CD4-positive, alpha-beta memory T cell (primary cell): ENCODE measurements around the gene TMEM209. TPM values are rescaled to one million over a fixed set of nuclear protein-coding genes. Genes with fewer than 3 reads are reported as not detected.

Experiments
- CTCF ChIA-PET: fragments of 350-600 bp; sonication (Branson Sonifier 250); formaldehyde crosslinking; loops from one replicate; lab custom pipeline; 2021; ENCODE audit warnings: inconsistent platforms; ENCODE audit not compliant: partially characterized antibody; lab: Charles Lee
- POLR2A ChIA-PET: fragments of 350-600 bp; sonication (Branson Sonifier 250); formaldehyde crosslinking; loops from one replicate; lab custom pipeline; 2021; ENCODE audit not compliant: partially characterized antibody; lab: Charles Lee
- DNase-seq, 5 donors: peaks; one replicate each; pipeline versions ENCODE4 v3.0.0 to v3.0.0-alpha.2; 2020 to 2022; ENCODE audit warnings: mixed read lengths in 1 of 5
- H3K27ac ChIP-seq: one replicate; pipeline ENCODE4 v1.7.0; 2013; ENCODE audit warnings: low read depth, low read length
- H3K27me3 ChIP-seq: 2 replicates; pipeline ENCODE4 v1.7.0; 2013; ENCODE audit warnings: mild to moderate bottlenecking, low read length, moderate library complexity; ENCODE audit not compliant: insufficient read depth
- H3K36me3 ChIP-seq: 2 replicates; pipeline ENCODE4 v1.7.0; 2013; ENCODE audit warnings: mild to moderate bottlenecking, low read length, moderate library complexity; ENCODE audit not compliant: insufficient read depth
- H3K4me1 ChIP-seq: 2 replicates; pipeline ENCODE4 v1.7.0; 2013; ENCODE audit warnings: mild to moderate bottlenecking, low read length, moderate library complexity; ENCODE audit not compliant: insufficient read depth
- H3K4me3 ChIP-seq, 2 donors: one replicate each; pipeline ENCODE4 v1.7.0; 2013; ENCODE audit warnings: low read length in 2 of 2, mild to moderate bottlenecking in 1 of 2
- H3K9me3 ChIP-seq, 2 donors: one replicate each; pipeline ENCODE4 v1.7.0; 2013; ENCODE audit warnings: low read length in 2 of 2, control low read depth in 1 of 2; ENCODE audit not compliant: control insufficient read depth in 1 of 2
- H3K27ac Mint-ChIP-seq, 7 donors: one replicate each; pipeline ENCODE4 v1.8.0; 2020 to 2021; ENCODE audit warnings: mixed read lengths in 7 of 7, mild to moderate bottlenecking in 6 of 7, inconsistent platforms in 3 of 7, moderate library complexity in 3 of 7
- H3K27me3 Mint-ChIP-seq, 2 donors: one replicate each; pipeline ENCODE4 v1.8.0; 2020 to 2021; ENCODE audit warnings: mixed read lengths in 2 of 2
- H3K36me3 Mint-ChIP-seq, 2 donors: one replicate each; pipeline ENCODE4 v1.8.0; 2020 to 2021; ENCODE audit warnings: mixed read lengths in 2 of 2, inconsistent platforms in 1 of 2, mild to moderate bottlenecking in 1 of 2
- H3K4me1 Mint-ChIP-seq, 4 donors: one replicate each; pipeline ENCODE4 v1.8.0; 2020 to 2021; ENCODE audit warnings: mixed read lengths in 4 of 4, mild to moderate bottlenecking in 1 of 4
- H3K4me3 Mint-ChIP-seq, 8 donors: one replicate each; pipeline ENCODE4 v1.8.0; 2020 to 2021; ENCODE audit warnings: mixed read lengths in 8 of 8, mild to moderate bottlenecking in 7 of 8, moderate library complexity in 6 of 8, inconsistent platforms in 3 of 8
- H3K9me3 Mint-ChIP-seq, 8 donors: one replicate each; pipeline ENCODE4 v1.8.0; 2020 to 2021; ENCODE audit warnings: mixed read lengths in 8 of 8, mild to moderate bottlenecking in 5 of 8, inconsistent platforms in 3 of 8, moderate library complexity in 1 of 8
- intact Hi-C: fragments of 100-400 bp; cut with micrococcal nuclease; formaldehyde crosslinking; loops from one replicate; pipeline ENCODE4 v1.15.1; 2023
- polyA plus RNA-seq, 2 donors: library from polyadenylated mRNA; unstranded; fragments of 300-500 nt; fragmentation: Illumina TruSeq; gene quantifications; one replicate each; pipeline ENCODE4 v1.2.3, GENCODE V29; 2021
- total RNA-seq, 2 experiments: library from RNA; stranded (reverse); gene quantifications; one replicate each; pipeline ENCODE4 v1.2.3, GENCODE V29; 2021

TMEM209 gene
- total and polyA plus RNA-seq, 4 experiments from 2014 or later, result 34.5 to 48.8 (median 40.2) TPM

- ChIA-PET CTCF (no interaction called here), POLR2A (no interaction called here)
- H3K27me3 Mint-ChIP-seq, result peaks cover 3 to 4% of the 10 kb centered on the region in 2 donors
- H3K4me3 Mint-ChIP-seq, result peak within 1 kb of the TSS in 4 of 8 donors; percentile 46 to 69 (median 56)
- intact Hi-C loops, result no loop called here
- no peaks in the 10 kb centered on the region for H3K27me3 ChIP-seq
- peaks cover 0 to 3% (median 0%) of the 10 kb centered on the region in 8 donors for H3K9me3 Mint-ChIP-seq
- H3K4me1 Mint-ChIP-seq, result peaks cover 13 to 27% (median 19%) of the 10 kb centered on the region in 4 donors
- H3K36me3 Mint-ChIP-seq, result peaks cover 5 to 14% of the 10 kb centered on the region in 2 donors
- H3K27ac Mint-ChIP-seq, result peak within 1 kb of the TSS in 2 of 7 donors; percentile 74 to 88
- peaks cover 11% of the 10 kb centered on the region for H3K4me1 ChIP-seq
- H3K4me3 ChIP-seq, result no peak within 1 kb of the TSS
- no peak within 1 kb of the TSS for H3K27ac ChIP-seq
- no peaks in the 10 kb centered on the region for H3K9me3 ChIP-seq
- DNase-seq, result no peak
- H3K36me3 ChIP-seq, result no peaks in the 10 kb centered on the region
Observed at GRCh38 chr7:130207642-130208041, 2.4 kb upstream of the TMEM209 start, which contains the start of gene SSMEM1. TSS of gene SSMEM1 (plus strand) at chr7:130207860. CDS start at chr7:130207911, 51 bp downstream.

DNA sequence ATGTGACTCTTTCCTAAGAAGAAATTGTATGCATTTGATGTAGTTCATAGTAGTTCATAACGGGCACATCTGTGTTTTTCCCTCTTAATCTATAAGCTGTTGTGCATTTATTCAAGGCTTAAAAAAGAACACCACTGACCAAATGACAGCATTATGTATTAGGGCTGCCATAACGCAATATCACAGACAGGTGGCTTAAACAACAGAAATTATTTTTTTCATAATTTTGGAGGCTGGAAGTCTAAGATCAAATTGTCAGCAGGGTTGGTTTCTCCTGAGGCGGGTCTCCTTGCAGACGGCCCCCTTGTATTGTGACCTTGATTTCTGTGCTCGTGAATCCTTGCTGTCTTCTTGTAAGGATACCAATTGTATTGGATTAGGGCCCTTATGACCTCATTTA, 1.8 kb upstream of the TMEM209 start:
- H3K4me3 Mint-ChIP-seq, result peak overlapping the region in 4 of 8 donors; percentile 46 to 69 (median 56)
- POLR2A ChIA-PET, result interaction anchor here (0.6 kb wide), 1 partner anchor 16 kb away, joined by 4 read pairs; no protein-coding TSS in a partner anchor
- CTCF ChIA-PET, result interaction anchor here (1.8 kb wide), 1 partner anchor 550 kb away, joined by 9 read pairs; no protein-coding TSS in a partner anchor
- Histone ChIP-seq H3K4me1 (peaks cover 11% of the 10 kb centered on the region), H3K9me3 (no peaks in the 10 kb centered on the region), H3K27ac (no peak overlapping the region), H3K4me3 (no peak overlapping the region), H3K27me3 (no peaks in the 10 kb centered on the region), H3K36me3 (peaks cover 6% of the 10 kb centered on the region)
- peaks cover 2 to 3% of the 10 kb centered on the region in 2 donors for H3K27me3 Mint-ChIP-seq
- intact Hi-C loops, result no loop called here
- no peak for DNase-seq
- peaks cover 0 to 3% (median 0%) of the 10 kb centered on the region in 8 donors for H3K9me3 Mint-ChIP-seq
- H3K36me3 Mint-ChIP-seq, result peaks cover 10 to 18% of the 10 kb centered on the region in 2 donors
- peaks cover 13 to 29% (median 20%) of the 10 kb centered on the region in 4 donors for H3K4me1 Mint-ChIP-seq
- peak overlapping the region in 2 of 7 donors; percentile 74 to 88 for H3K27ac Mint-ChIP-seq

- no peaks in the 10 kb centered on the region for H3K27me3 Mint-ChIP-seq
Observed at GRCh38 chr7:130201796-130202195, 3.4 kb downstream of the TMEM209 start.

GRCh38 chr7:130197094-130197493, 8.1 kb downstream of the TMEM209 start:
- Histone ChIP-seq H3K4me1 (peaks cover 3% of the 10 kb centered on the region), H3K36me3 (peaks cover 32% of the 10 kb centered on the region), H3K4me3 (no peak overlapping the region), H3K27ac (no peak overlapping the region), H3K9me3 (no peaks in the 10 kb centered on the region), H3K27me3 (no peaks in the 10 kb centered on the region)
- ChIA-PET POLR2A (no interaction called here), CTCF (no interaction called here)
- Mint-ChIP-seq H3K27ac (peak overlapping the region in 2 of 7 donors; percentile 0 to 11), H3K36me3 (peaks cover 59 to 63% of the 10 kb centered on the region in 2 donors), H3K27me3 (no peaks in the 10 kb centered on the region), H3K4me1 (peaks cover 5 to 17% (median 12%) of the 10 kb centered on the region in 4 donors), H3K9me3 (no peaks in the 10 kb centered on the region), H3K4me3 (no peak overlapping the region)
- DNase-seq, result no peak
- intact Hi-C loops, result no loop called here

More at GRCh38 chr7:130201796-130202195, 3.4 kb downstream of the TMEM209 start:
- Histone ChIP-seq H3K27me3 (no peaks in the 10 kb centered on the region), H3K36me3 (peaks cover 31% of the 10 kb centered on the region), H3K4me1 (peaks cover 14% of the 10 kb centered on the region), H3K27ac (no peak overlapping the region), H3K4me3 (no peak overlapping the region), H3K9me3 (no peaks in the 10 kb centered on the region)
- ChIA-PET CTCF (no interaction called here), POLR2A (interaction anchor here (1.6 kb wide), 1 partner anchor 131 kb away, joined by 4 read pairs; the partner anchor contains the start of gene KLHDC10)
- Mint-ChIP-seq H3K27ac (peak overlapping the region in 1 of 7 donors; percentile 8), H3K36me3 (peaks cover 42 to 48% of the 10 kb centered on the region in 2 donors), H3K4me1 (peaks cover 19 to 42% (median 31%) of the 10 kb centered on the region in 4 donors), H3K9me3 (peaks cover 0 to 3% (median 0%) of the 10 kb centered on the region in 8 donors), H3K4me3 (peak overlapping the region in 1 of 8 donors; percentile 51)
- intact Hi-C loops, result no loop called here
- DNase-seq, result no peak

GRCh38 chr7:130196476-130196875, 8.7 kb downstream of the TMEM209 start:
- H3K9me3 Mint-ChIP-seq, result no peaks in the 10 kb centered on the region
- ChIA-PET POLR2A (no interaction called here), CTCF (no interaction called here)
- H3K36me3 Mint-ChIP-seq, result peaks cover 58 to 60% of the 10 kb centered on the region in 2 donors
- Histone ChIP-seq H3K27ac (no peak overlapping the region), H3K4me1 (peaks cover 3% of the 10 kb centered on the region), H3K9me3 (no peaks in the 10 kb centered on the region), H3K4me3 (no peak overlapping the region), H3K27me3 (no peaks in the 10 kb centered on the region), H3K36me3 (peaks cover 26% of the 10 kb centered on the region)
- intact Hi-C loops, result no loop called here
- H3K27me3 Mint-ChIP-seq, result no peaks in the 10 kb centered on the region
- H3K27ac Mint-ChIP-seq, result peak overlapping the region in 1 of 7 donors; percentile 57
- no peak overlapping the region for H3K4me3 Mint-ChIP-seq
- DNase-seq, result no peak
- H3K4me1 Mint-ChIP-seq, result peaks cover 3 to 12% (median 7%) of the 10 kb centered on the region in 4 donors

DNA sequence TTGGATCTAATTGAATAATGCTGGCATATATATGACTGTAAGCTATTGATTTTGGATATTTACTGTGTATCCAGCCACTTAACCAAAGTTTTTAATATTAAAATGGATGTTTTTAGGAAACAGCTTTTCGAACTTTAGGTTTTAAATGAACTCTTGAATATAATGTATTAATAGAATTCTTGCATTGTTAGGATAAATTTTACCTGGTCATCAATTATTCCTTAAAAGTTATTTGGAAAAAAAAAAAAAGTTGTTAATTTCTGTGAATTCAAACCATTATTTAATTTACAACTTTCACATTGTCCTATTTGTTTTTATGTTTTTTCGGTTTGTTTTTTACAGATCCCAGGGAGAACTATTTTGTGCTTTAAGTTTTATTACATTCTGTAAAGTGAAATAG, 9.8 kb downstream of the TMEM209 start:
- no peak for DNase-seq
- no peak overlapping the region for H3K27ac ChIP-seq
- no peaks in the 10 kb centered on the region for H3K27me3 ChIP-seq
- H3K27me3 Mint-ChIP-seq, result no peaks in the 10 kb centered on the region
- no peaks in the 10 kb centered on the region for H3K4me1 ChIP-seq
- no peaks in the 10 kb centered on the region for H3K9me3 Mint-ChIP-seq
- peak overlapping the region in 2 of 7 donors; percentile 25 to 52 for H3K27ac Mint-ChIP-seq
- no peak overlapping the region for H3K4me3 ChIP-seq
- H3K36me3 ChIP-seq, result peaks cover 17% of the 10 kb centered on the region
- H3K4me3 Mint-ChIP-seq, result no peak overlapping the region
- intact Hi-C loops, result no loop called here
- ChIA-PET POLR2A (no interaction called here), CTCF (no interaction called here)
- H3K9me3 ChIP-seq, result no peaks in the 10 kb centered on the region
- H3K4me1 Mint-ChIP-seq, result peaks cover 0 to 9% (median 4%) of the 10 kb centered on the region in 4 donors
- H3K36me3 Mint-ChIP-seq, result peaks cover 58 to 61% of the 10 kb centered on the region in 2 donors

- Mint-ChIP-seq H3K36me3 (peaks cover 46 to 60% of the 10 kb centered on the region in 2 donors), H3K4me3 (no peak overlapping the region), H3K27ac (no peak overlapping the region), H3K9me3 (no peaks in the 10 kb centered on the region), H3K27me3 (no peaks in the 10 kb centered on the region), H3K4me1 (peaks cover 0 to 6% (median 4%) of the 10 kb centered on the region in 4 donors)
- Histone ChIP-seq H3K4me1 (no peaks in the 10 kb centered on the region), H3K27ac (no peak overlapping the region), H3K9me3 (no peaks in the 10 kb centered on the region), H3K27me3 (no peaks in the 10 kb centered on the region), H3K36me3 (peaks cover 6% of the 10 kb centered on the region), H3K4me3 (no peak overlapping the region)
- no peak for DNase-seq
- ChIA-PET CTCF (no interaction called here), POLR2A (interaction anchor here (0.7 to 2.3 kb wide), 2 partner anchors 14 to 26 kb away, joined by 3 to 8 read pairs; partner anchors contain the start of gene TMEM209)
- intact Hi-C loops, result no loop called here
Observed at GRCh38 chr7:130191791-130192190, 13.4 kb downstream of the TMEM209 start.
